Measurements from ENCODE around the gene SRC.

SRC gene

DNA sequence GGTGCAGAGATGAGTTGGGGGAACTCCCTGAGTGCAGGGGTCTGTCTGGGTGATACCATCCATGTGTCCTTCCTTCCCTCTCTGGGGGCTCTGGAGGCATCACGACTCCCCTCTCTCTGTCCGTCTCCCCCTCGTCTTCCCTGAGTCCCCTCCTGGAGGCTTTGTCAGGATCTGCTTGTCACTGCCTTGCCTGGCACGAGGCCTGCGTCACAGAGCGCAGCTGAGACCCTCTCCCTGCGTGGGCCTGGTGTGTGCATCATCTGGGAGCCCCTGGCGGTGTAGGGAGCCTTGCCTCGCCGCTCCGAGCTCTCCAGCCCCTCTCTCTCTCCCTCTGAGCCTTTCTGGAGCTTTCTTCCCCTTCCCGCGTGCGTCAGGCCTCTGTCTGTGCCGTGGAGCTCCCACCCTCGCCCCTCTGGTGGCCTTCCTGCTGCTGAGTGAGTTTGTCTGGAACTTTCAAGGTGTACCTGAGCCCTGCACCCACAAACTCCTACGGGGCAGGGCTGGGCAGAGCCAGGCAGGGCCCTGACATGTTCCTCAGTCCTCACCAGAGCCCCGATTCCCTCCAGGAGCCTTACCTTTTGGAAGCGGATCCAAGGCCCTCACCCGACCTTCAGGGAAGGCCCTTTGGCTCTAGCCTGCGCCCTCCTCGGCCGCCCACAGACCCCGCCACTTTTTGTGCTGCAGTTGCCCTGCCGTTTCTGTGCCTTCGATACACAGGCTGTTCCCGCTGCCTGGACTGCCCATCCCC lies 70.3 kb downstream of the SRC start:
- no peak for DNase-seq

DNA sequence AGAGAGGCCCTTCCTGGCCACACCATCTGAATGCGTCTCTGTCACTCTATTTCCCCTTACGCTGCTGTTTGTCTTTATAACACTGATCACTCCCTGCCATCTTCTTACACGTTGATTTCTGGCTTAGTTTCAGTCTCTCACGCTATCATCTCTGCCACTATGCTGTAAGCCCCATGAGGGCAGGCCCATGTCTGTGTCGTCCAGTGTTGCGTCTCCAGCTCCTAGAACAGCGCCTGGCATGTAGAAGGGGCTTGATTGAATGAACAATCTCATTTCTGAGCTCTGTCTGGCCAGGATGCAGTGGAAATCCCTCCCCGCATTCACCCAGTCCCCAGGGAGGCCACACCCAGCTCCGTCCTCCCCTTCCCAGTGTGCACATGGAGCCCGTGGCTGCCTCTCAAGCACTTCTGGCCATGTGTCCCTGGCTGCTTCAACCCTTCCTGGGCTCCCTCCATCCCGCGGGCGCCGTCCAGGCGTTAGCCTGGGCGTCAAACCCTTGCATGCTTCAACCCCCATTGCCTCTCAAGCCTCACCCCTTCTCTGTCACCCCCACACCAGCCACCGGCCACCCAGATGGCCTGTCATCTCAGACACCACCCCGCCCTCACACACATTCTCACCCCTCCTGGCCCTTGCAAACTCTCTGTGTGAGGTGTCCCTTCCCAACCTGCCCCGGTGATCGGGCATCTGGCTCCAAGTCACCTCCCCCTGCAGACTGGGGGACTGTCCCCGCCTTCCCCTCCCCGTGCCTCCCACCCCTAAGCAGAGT lies 71.1 kb downstream of the SRC start:
- no peak for DNase-seq

DNA sequence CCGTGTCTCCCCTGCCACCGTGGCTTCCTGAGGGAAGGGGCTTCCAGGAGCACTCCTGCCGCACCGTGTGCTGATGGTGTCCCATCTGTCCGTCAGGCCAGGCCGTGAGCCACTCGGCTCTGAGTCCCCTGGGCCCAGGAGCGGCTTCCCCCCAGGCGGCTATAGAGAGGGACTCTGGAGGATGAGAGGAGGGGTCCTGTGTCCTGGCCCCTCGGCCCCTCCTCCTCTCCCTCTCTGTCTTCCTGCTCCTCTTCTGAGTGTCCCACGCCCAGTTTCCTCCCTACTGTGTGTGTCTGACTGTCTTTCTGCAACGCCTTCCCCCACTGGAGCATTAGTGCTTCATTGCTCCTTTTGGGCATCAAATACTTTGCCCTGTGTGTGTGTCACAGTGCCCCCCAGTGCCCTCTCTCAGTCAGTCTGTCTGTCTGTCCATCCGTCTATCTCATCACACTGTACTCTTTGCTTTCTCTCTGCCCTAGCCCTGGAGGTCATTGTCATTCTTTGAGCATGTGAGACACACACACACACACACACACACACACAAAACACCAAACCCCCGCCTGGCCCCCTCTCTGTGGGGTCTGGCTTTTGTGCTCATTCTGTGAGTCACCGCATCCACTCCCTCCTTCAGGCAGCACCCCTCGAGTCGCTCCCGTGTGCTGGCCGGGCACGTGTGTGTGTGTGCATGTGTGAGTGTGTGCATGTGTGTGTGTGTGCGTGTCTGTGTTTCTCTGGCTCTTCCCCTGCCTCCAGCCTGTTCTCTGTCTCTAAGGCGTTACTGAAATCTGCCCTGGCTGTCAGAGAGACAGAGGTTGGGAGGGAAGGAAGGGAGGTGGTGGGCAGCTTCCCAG lies 71.9 kb downstream of the SRC start:
- DNase-seq: peak; percentile 66

DNA sequence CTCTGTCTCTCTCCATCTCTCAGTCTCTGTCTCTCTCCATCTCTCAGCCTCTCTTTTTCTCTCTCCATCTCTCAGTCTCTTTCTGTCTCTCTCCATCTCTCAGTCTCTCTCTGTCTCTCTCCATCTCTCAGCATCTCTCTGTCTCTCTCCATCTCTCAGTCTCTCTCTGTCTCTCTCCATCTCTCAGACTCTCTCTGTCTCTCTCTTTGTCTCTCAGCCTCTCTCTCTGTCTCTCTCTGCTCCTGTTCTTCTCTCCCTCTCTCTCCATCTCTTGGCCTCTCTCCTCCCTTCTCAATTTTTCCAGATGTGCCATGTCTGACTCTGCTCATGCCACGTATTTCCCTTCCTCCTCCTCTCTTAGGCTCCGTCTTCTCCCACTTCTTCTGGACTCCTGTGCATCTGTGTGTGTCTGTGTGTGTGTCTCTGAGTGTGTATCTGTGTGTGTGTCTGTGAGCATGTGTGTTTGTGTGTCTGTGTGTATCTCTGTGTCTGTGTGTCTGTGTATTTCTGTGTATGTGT lies 72.7 kb downstream of the SRC start:
- no peak for DNase-seq

DNA sequence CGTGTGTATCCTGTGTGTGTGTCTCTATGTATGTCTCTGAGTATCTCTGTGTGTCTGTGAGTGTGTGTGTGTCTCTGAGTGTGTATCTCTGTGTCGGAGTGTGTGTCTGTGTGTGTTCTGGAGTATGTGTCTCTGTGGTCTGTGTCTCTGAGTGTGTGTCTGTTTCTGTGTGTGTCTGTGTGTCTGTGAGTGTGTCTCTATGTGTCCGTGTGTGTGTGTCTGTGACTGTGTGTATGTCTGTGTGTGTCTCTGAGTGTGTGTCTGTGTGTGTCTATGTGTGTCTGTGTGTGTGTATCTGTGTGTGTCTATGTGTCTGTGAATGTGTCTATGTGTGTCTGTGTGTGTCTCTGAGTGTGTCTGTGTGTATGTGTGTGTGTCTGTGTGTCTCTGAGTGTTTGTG lies 73.4 kb downstream of the SRC start:
- DNase-seq: no peak

DNA sequence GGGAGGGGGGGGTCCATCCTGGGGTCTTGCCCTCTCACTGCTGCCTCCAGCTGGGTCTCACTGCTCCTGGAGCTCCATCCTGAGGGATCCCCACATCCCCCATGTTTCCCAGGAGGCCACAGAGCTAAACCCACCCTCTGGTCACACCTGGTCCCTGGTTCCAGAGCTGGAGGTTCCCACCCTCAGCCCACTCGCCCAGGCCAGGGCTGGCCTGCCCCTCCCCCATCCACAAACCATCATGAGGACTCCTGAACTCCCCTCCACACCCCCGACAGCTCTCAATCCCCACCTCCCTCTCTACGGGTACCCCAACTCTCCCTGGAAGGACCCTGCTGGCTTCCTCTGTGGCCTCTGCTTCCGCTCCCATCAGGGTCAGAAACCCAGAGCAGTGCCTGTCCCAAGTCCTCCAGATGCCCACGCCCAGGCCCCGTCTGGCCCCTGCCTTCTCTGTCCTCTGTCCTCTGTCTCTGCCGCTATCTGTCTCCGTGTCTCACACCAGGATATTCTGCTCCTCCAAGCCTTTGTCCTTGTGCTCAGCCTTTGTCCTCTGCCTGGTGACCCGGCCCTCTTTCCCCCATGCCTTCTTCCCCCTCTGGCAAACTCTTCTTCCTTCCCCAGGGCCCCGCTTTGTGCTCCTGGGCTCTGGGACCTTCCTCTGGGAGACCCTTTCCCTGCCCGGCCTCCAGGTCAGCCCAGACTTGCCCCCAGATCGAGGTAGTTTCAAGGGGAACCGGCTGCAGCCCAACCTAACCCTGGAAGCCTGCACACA lies 74.0 kb downstream of the SRC start:
- no peak for DNase-seq

DNA sequence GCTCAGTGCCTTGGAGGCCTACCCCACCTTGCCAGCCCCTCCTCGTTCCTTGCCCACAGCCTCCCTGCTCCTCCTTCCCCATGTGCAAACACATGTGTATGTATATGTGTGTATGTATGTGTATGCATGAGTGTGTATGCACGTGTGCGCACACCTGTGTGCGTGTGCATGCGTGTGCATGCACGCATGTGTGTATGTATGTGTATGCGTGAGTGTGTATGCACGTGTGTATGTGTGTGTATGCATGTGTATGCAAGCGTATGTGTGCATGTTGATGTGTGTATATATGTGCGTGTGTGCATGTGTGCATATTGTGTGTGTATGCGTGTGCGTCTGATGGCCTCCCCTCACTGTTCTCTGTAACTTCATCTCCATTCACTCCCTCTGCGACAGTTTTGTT lies 74.7 kb downstream of the SRC start:
- DNase-seq: no peak

DNA sequence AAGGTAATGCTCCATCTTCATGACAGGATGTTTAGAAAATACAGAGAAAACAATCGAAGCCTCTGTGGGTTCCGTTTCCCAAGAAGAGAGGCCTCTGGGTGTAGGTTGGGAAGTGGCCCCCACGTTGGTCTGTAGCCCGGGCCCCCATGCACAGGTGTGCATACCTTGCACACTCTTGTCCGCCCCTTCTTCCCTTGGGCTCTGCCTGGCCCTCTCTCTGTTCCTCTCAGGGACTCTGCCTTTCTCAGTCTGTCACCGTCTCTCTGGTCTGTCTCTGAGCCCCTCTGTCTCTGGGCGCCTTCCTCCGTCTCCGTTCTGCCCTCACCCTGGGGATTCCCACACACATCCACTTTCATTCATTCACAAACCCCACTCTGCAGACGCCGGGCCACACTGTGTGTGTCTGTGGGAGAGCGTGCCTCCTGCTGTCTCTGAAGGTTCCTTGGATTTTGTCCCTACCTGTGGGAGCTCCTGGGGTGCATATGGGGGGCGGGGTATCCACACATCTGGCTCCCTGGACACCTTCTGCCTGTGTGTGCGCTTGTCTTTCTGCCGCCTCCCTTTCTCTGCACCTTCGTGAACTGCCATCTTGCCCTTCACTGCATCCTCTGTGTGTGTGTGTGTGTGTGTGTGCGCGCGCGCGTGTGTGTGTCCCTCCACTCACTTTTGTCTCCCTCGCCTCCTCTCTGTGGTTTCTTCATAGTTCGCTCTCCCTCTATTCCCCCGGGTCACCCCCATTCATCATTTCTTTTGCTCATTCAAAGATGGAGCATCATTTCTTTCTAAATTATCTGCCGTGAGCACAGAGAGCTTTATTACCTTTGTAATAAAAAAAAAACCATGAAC lies 75.3 kb downstream of the SRC start:
- no peak for DNase-seq

DNA sequence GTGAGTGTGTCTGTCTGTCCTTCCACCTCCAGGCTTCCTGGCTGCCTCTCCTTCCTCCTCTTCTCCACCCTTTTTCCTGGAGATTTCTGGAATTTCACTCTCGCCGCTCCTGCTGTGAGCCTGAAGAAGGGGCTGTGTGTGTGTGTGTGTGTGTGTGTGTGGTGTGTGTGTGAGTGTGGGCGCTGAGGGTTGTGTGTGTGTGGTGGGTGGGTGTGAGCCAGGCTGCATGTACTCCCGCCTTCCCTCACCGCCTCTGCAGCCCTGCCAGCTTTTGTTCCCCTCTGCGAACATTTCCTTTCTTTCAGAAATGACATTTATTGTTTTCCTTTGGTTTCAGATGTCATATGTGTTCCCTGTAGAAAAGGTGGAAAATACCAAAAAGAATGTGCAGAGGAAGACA lies 76.0 kb downstream of the SRC start:
- DNase-seq: peak; percentile 80

DNA sequence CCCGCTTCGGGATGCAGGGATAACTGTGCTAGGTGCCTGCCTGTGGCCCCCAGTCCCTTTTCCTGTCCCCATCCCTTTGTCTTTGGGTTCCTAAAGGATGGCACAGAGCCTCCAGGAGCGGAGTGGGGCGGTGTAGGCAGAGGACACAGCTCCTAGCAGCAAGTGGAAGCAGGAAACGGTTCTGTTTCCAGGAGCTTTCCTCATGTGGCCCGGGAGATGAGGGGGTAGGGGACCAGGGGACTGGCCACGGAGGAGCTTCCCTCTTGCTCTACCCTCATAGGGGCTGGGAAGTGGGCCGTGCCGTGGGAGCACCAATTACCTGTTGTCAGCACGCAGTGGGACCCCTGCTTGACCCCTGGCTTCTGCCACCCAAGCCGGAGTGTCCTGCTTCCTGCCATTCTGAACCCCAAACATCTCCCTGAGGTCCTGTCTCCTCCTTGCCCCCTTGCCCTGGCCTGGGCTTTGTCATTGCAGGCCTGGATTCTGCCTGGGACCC lies 76.9 kb downstream of the SRC start:
- DNase-seq: no peak

DNA sequence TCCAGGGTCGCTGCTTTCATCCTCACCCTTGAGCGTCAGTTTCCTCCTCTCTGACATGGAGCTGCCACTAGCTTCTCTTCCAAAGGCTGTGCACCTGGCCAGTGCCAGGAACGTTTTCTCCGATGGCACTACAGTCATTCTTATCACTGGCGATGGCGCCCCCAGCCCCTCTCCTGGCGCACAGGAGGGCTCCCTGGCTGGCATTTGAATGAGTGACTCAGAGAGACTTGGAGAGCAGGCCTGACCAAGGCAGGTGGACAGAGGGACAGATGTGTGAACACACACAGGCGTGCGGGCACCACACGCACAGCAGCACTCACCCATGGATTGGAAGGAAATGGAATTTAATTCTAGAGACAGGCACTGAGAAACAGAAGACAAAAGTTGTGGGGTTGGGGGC lies 77.6 kb downstream of the SRC start:
- DNase-seq: no peak

DNA sequence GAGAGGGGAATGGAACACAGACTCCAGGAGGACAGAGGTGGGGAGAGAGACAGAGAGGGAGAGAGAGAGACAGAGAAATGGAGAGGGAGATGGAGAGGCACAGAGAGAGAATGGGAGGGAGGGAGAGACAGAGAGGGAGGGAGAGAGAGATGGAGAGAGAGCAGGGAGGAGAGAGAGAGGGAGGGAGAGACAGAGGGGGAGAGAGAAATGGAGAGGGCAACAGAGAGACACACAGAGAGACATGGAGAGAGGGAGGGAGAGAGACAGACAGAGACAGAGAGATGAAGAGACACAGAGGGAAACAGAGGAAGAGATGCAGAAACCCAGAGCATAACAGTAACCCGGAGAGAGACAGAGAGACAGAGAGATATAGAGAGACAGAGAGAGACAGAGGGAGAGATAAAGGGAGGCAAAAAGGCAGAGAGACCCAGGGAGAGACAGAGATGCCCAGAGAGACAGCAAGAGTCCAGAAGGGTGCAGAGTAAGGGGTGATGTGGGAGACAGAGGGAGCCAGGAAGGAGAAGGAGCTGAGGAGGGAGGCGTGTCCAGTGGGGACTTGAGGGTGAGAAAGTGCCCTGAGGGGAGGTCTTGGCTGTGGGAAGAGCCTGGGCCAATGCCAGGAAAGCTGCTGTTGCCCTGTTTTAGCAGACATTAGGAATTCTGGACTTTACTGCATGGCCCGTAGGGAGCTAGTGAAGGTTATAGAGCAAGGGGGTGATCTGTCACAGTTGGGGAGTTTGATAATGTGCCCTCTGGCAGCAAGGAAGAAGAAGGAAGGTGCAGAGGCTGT lies 78.3 kb downstream of the SRC start:
- DNase-seq: no peak

DNA sequence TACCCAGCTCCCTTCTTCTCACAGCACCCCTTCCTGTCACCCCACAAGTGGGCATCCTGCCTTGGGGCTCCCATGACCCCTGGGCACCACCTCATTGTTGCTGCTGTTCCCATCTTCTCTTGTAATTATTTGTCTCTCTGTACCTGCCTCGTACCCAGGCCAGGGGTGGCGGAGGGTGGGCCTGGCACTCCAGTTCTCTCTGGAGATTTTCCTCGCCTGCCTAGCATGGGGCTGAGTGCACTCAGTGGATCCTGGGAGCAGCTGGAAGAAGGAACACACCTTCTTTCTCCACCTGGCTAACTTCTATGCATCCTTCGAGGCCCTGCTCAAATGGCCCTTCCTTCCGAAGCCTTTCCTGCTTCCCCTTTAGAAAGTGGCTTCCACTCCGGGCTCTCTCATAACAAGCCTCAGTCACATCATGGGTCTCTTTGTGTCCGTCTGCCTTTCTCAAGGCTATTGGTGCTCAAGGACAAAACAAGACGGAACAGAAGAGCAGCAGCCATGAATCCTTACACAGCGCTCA lies 79.2 kb downstream of the SRC start:
- DNase-seq: no peak

DNA sequence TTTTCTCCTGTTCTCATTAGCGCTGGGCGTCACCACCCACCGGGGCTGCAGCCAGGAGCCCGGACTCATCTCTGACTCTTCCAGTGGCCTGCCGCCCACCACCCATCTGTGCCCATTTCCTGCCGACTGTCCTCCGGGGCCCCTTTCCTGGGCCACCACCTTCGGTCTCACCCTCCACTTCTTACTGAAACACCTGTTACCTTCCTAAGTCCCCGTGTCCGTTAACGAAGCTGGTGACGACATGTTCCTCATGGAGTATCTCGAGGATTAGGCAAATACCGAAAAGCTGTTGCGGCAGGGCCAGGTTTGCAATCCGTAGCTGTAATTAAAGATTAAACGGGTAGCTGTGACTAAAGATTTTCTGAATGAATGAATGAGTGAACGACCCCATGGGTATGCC lies 80.2 kb downstream of the SRC start:
- DNase-seq: no peak

DNA sequence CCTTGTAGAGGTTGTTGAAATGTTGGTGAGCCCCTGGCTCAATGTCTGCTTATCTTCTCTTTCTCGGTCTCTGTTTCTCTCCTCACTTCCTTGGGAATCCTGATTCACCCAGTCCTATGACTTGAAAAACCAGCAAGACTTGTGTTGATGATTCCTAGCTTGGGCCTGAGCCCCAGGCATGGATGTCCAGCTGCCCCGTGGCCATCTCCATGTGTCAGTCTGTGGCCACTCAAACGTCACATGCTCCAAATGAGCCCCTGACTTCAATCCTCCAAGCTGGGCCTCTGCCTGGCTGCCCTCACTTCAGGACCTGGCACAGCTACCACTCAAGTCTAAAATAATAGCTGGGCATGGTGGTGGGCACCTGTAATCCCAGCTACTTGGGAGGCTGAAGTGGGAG lies 81.0 kb downstream of the SRC start:
- no peak for DNase-seq

DNA sequence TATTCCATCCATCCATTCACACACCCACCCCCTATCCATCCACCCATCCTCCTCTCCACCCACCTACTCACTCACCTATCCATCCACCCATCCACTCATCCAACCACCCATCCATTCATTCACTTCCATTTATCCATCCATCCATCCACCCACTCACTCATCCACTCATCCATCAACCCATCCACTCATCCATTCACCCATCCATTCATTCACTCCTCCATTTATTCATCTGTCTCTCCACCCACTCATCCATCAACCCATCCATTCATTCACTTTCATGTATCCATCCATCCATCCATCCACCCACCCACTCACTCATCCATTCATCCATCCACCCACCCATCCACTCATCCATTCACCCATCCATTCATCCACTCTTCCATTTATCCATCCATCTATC lies 84.1 kb downstream of the SRC start:
- DNase-seq: no peak

DNA sequence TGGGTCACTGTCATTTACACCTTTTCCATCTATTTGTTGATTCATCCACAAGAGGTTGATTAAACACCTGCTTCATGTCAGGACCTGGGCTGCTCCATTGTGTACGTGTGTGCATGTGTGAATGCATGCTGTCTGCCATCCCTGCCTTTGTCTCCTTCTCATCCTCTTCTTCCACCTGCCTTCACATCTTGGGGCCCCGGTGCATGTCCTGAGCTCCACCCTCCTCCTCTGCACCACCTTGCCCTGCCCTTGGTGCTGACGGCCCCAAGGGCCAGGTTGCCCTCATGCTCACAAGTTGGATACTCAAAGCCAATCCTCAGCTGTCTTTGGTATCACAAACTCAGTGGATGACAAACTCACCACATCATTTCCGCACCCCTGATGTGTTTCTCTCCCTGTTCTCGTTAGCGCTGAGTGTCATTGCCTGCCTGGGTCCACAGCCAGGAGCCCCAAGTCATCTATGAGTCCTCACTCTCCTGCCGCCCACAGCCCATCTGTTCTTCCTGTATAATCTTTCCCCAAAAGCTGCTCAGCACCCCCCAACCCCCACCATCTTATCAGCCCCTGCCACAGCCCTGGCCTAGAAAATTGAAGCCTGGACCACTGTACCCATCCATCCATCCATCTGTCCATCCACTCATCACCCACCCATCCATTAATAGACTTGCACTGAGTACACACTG lies 85.0 kb downstream of the SRC start:
- DNase-seq: no peak

DNA sequence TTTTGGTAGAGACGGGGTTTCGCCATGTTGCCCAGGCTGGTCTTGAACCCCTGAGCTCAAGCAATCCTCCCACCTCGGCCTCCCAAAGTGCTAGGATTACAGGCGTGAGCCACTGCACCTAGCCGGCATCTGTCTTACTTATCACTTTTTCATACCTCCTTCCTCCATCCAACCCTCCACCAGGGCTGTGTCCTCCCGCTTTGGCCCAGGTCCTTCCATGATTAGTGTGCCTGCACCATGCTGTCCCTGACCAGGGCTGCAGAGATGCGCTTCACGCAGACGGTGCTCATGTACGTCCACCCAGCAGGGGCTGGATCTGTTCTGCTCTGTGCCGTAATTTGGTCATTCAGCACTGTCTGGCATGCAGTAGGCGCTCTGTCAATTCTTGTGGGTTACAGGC lies 85.8 kb downstream of the SRC start:
- no peak for DNase-seq

DNA sequence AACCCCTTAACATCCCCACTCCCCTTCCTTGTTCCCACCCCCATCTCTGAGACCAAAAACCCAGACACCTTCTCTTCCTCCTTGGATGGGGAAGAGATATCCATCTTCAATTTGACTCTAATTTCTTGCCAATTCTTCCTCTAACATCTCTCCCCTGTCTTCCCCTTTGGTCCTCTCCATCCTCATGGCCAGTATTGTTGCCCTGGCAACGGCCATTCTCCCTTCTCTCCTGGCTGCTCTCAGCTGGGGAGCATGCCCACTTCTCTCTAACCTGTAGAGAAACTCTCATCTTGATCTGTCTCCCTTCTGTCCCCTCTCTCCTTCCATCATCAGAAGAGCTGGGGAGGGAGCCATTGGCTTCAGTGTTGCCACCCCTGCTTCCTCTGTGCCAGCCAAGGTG lies 86.7 kb downstream of the SRC start:
- no peak for DNase-seq

DNA sequence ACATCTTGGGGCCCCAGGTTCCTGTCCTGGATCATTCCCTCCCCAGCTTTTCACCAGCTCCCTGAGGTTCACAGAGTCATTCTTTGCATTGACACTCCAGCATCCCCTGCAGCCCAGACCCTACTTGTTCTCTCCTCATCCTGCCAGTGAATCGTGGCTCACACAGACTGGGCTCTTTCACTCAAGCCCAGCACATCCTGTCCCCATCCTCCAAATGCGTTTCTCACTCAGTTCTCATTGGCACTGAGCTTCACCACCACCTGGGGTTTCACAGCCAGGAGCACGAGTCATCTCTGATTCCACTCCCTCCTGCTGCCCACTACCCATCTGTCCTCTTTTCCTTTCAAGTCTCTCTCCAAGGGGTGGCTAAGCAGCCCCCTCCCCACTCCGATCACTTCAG lies 89.7 kb downstream of the SRC start:
- DNase-seq: no peak
